PC-3 (cell line): ENCODE measurements around the gene MAPKAP1.

Experiments used
- CTCF ChIP-seq: fragments of 300-600 bp; sonication (generic); conservative IDR thresholded peaks from 2 replicates; pipeline ENCODE4 v1.5.1; 2017; ENCODE audit warnings: antibody characterized with exemption, low read depth, mild to moderate bottlenecking, low read length
- EZH2 ChIP-seq: fragments of 300-600 bp; sonication (generic); IDR thresholded peaks from one replicate; pipeline ENCODE4 v1.6.1; 2017; ENCODE audit warnings: antibody characterized with exemption, mild to moderate bottlenecking, low read length; ENCODE audit not compliant: unreplicated experiment

GRCh38 chr9:125493384-125493783 is 213.6 kb downstream of the MAPKAP1 start:
- TF ChIP-seq CTCF = no peak
- no peak for TF ChIP-seq EZH2
